Lower lobe of right lung (tissue), 2 donors: ENCODE results near the gene SCG3. TPM values are rescaled to one million over a fixed set of nuclear protein-coding genes. Genes with fewer than 3 reads are reported as not detected.

ENCODE experiments used
- ATAC-seq, 2 donors: fragments of 200-7000 bp; cut with Tn5 transposase; one replicate each; pipeline ENCODE4 v1.9.1; 2020 to 2022; ENCODE audit warnings: mild to moderate bottlenecking in 2 of 2, moderate library complexity in 2 of 2
- DNase-seq: peaks from one replicate; pipeline ENCODE4 v3.0.0-alpha.2; 2020
- H3K27ac ChIP-seq: fragments of 200-600 bp; one replicate; pipeline ENCODE4 v1.8.0; 2022
- H3K27me3 ChIP-seq: fragments of 200-600 bp; one replicate; pipeline ENCODE4 v1.8.0; 2022; ENCODE audit warnings: low read depth
- H3K36me3 ChIP-seq: fragments of 200-600 bp; one replicate; pipeline ENCODE4 v1.8.0; 2022; ENCODE audit warnings: mild to moderate bottlenecking
- H3K4me1 ChIP-seq: fragments of 200-600 bp; one replicate; pipeline ENCODE4 v1.8.0; 2022
- H3K4me3 ChIP-seq: fragments of 200-600 bp; one replicate; pipeline ENCODE4 v1.8.0; 2022; ENCODE audit warnings: mild to moderate bottlenecking
- H3K9me3 ChIP-seq: fragments of 200-600 bp; one replicate; pipeline ENCODE4 v1.8.0; 2022
- intact Hi-C: fragments of 100-400 bp; cut with DNase I; formaldehyde crosslinking; loops from one replicate; pipeline ENCODE4 v1.11.0; 2022
- total RNA-seq: library from RNA; stranded (reverse); fragmentation: NEBNext Ultra II Directional; extraction: Animal tissue kit (Norgen Biotek cat#: 25700); gene quantifications from one replicate; pipeline ENCODE4 v1.2.1, GENCODE V29; 2021
- TF ChIP-seq, protein P1 (sequence below): fragments of 200-600 bp; IDR thresholded peaks from one replicate; pipeline ENCODE4 v1.8.0; 2022; ENCODE audit warnings: antibody characterized with exemption, mild to moderate bottlenecking
- donor health status: DM: no; HTN: yes; CAD: no; lungs with severe emphysema.

SCG3 gene
- total RNA-seq, 1 donor from 2014 or later, result 0.18 TPM

DNA sequence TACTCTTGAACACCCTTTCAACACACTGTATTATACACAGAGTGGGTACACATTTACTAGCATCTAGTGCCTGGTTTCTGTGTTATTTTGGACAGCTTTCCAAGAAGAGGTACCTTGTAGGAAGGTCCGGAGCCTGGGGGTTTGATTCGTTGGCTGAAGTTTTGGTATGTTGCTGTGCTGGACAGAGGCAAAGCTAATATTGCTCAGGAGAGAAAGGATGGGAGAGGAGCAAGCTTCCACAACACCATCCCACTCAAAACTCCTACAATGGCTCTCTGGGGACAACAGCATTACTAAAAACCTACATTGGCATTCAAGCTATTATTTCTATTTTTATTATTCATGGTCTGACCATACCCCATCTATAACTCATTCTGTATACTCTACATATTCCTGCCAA, 57.2 kb downstream of the SCG3 start:
- H3K36me3 ChIP-seq, result no peaks in the 10 kb centered on the region
- H3K27ac ChIP-seq, result peak overlapping the region; percentile 93
- DNase-seq (no peak), ATAC-seq (no peak)
- H3K4me1 ChIP-seq, result peaks cover 28% of the 10 kb centered on the region
- H3K27me3 ChIP-seq, result no peaks in the 10 kb centered on the region
- TF ChIP-seq, protein P1, sequence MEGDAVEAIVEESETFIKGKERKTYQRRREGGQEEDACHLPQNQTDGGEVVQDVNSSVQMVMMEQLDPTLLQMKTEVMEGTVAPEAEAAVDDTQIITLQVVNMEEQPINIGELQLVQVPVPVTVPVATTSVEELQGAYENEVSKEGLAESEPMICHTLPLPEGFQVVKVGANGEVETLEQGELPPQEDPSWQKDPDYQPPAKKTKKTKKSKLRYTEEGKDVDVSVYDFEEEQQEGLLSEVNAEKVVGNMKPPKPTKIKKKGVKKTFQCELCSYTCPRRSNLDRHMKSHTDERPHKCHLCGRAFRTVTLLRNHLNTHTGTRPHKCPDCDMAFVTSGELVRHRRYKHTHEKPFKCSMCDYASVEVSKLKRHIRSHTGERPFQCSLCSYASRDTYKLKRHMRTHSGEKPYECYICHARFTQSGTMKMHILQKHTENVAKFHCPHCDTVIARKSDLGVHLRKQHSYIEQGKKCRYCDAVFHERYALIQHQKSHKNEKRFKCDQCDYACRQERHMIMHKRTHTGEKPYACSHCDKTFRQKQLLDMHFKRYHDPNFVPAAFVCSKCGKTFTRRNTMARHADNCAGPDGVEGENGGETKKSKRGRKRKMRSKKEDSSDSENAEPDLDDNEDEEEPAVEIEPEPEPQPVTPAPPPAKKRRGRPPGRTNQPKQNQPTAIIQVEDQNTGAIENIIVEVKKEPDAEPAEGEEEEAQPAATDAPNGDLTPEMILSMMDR, result no peak
- no peaks in the 10 kb centered on the region for H3K9me3 ChIP-seq
- H3K4me3 ChIP-seq, result no peak overlapping the region
- intact Hi-C loops, result no loop called here

DNA sequence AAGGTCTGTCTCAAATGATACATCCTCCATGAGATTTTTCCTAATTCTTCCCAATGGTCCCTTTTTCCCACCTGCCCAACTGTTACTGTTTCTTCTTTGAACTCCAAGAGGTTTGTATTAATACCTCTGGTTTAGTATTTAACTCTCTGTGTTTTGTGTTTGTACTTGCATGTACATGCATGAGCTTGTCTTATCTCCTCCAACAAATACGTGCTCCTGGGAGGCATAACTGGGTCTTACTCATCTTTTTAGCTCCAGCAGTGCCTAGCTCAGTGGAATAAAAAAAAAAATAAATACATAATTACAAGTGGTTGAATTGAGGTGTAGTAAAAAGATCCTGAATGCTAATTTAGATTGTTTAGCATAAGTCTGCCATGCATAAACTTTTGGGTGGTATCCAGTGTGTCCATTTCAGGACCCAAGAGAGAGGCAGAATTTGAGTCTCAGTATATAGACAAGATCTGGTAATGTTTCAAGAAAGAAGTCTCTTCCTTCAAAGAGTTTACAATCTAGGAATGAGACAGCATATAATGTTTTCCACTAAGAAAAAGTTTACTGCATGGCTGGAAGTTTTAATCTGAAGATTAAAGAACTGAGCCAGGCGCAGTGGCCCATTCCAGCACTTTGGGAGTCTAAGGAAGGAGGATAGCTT, 57.9 kb downstream of the SCG3 start:
- H3K4me1 ChIP-seq, result peaks cover 28% of the 10 kb centered on the region
- H3K36me3 ChIP-seq, result no peaks in the 10 kb centered on the region
- no peak for ATAC-seq
- no peak overlapping the region for H3K4me3 ChIP-seq
- TF ChIP-seq, protein P1, result no peak
- H3K27me3 ChIP-seq, result no peaks in the 10 kb centered on the region
- no peaks in the 10 kb centered on the region for H3K9me3 ChIP-seq
- intact Hi-C loops, result no loop called here
- H3K27ac ChIP-seq, result no peak overlapping the region
- no peak for DNase-seq

DNA sequence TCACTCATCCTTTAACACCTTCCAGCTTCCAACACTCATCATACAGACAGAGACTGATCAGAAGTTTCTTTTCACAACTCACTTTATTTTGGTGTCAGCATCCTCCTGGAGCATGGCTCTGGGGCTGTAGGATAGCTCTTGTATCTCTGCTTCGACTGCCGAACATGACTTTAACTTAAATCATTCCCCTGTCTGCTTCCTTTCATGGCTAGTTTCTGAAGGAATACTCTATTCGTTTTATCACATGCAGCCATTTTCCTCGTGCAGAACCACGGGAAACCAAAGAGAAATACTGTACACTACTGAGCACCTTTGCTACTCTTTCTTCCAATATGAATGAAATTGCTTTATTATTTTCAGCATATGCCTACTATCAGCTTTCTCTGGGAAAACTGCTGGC, 68.0 kb downstream of the SCG3 start:
- no peak for ATAC-seq
- Histone ChIP-seq H3K27ac (no peak overlapping the region), H3K9me3 (no peaks in the 10 kb centered on the region), H3K36me3 (no peaks in the 10 kb centered on the region), H3K4me1 (peaks cover 14% of the 10 kb centered on the region), H3K4me3 (no peak overlapping the region), H3K27me3 (no peaks in the 10 kb centered on the region)
- intact Hi-C loops, result no loop called here
- no peak for DNase-seq
- TF ChIP-seq, protein P1, result no peak

DNA sequence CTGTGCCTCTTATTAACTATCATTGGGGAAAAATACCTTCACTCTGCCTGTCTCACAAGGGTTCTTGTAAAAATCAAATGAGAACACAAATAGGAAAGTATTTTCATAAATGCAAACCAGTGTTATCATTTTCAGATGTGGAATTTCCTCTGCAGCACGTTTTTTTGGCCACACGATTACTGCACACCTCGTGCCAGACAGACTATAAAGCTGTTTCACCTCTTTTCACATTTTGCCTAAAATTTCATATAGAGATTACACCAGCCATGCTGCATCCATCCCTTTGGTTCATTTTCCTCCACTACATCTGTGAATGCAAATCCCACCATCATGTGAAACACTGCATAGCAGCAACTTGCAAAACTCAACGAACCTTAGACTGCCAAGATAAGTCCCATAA, 68.9 kb downstream of the SCG3 start:
- H3K36me3 ChIP-seq, result no peaks in the 10 kb centered on the region
- TF ChIP-seq, protein P1, result no peak
- no peaks in the 10 kb centered on the region for H3K9me3 ChIP-seq
- peaks cover 14% of the 10 kb centered on the region for H3K4me1 ChIP-seq
- H3K4me3 ChIP-seq, result no peak overlapping the region
- intact Hi-C loops, result no loop called here
- ATAC-seq (no peak), DNase-seq (no peak)
- no peaks in the 10 kb centered on the region for H3K27me3 ChIP-seq
- H3K27ac ChIP-seq, result no peak overlapping the region

DNA sequence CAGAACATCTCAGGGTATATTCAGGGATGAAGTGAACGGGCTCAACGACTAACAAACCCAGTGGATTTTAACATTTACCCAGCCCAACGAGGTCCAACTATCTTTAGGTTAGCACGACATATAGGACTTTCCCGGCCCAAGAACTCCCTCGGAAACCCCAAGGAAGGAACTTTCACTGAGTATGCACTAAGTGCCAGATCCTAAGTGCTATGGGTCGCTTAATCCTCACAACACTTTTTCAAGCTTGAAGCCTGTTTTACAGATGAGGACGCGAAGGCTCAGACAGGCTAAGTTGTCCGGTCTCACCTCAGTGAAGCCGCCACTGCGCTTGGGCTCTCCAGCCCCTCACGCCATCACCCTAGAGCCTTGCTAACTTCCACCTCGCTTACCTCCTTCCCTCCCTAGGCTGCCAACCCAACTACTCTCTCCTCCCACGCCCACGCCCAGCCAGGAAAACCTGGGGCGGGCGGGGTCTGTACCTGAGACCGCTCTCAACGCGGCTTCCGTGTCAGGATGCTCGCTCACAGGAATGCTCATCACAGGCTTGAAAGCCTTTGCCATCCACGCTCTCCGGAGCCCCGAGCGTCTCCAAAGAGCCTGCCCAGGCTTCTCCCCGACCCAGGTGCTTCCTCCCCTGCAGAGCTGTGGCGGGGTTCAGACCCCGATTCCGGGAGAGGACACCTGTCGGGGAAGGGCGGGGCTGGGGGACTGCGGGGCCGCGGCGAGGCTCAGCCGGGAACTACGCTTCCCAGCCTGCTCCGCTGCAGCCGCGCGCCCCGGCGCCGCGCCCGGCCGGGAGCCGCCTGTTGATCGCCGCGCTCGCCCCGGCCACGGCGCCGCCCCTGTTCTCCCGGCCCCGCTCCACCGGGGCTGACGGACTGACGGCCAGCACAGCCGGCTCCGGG, 69.7 kb downstream of the SCG3 start, which contains the start of gene TMOD2:
TSS of gene TMOD2 (plus strand) at position 806 of the 905 bp plus-strand sequence. CDS start 14,845 bp downstream, outside the sequence.
- Histone ChIP-seq H3K9me3 (no peaks in the 10 kb centered on the region), H3K4me3 (peak within 1 kb of the TSS; percentile 63), H3K4me1 (peaks cover 17% of the 10 kb centered on the region), H3K27me3 (no peaks in the 10 kb centered on the region), H3K27ac (peak within 1 kb of the TSS; percentile 62), H3K36me3 (no peaks in the 10 kb centered on the region)
- intact Hi-C loops, result no loop called here
- DNase-seq (peak; percentile 70), ATAC-seq (peak; percentile 91 to 97)
- TF ChIP-seq, protein P1, result no peak
